ENCODE data around the gene EXOC6.

DNA sequence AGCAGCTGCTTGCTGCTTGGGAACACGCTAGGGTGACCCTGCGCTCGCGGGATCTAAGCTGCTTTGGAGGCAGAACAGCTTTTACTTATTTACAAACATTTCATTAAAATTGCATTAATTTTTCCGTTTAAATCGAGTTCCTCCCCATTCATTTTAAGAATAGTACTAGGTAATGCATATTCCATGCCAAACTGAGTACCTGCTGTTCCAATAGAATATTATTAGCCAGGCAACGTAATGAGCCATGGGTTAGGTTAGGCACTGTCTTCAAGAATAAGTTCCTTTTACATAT is 860 bp downstream of the EXOC6 start:
- TF ChIP-seq EZH2 (IDR thresholded peaks at IDR 0.05; ENCODE audit: borderline replicate concordance, control insufficient read depth, low read depth, low read length): no peak
- TF ChIP-seq POLR2A (IDR thresholded peaks at IDR 0.05; ENCODE audit: low read depth, low read length): no peak
- TF ChIP-seq, protein P1, sequence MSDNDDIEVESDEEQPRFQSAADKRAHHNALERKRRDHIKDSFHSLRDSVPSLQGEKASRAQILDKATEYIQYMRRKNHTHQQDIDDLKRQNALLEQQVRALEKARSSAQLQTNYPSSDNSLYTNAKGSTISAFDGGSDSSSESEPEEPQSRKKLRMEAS (IDR thresholded peaks at IDR 0.05; ENCODE audit: low read depth, low read length): no peak
- no peak for TF ChIP-seq BRCA1 (IDR thresholded peaks at IDR 0.05; ENCODE audit: low read depth, low read length)
